HepG2 (cell line): ENCODE measurements around the gene TTN. TPM values are rescaled to one million over a fixed set of nuclear protein-coding genes. Genes with fewer than 3 reads are reported as not detected.
A peak's percentile ranks its signal among the peaks of the same experiment; 100 is the strongest.
"Not testable (repeated sequence)": the region's sequence is repeated elsewhere in the genome, so short reads cannot be mapped to it uniquely, and the experiment has no call there.

Experiments used
- ATAC-seq: fragments of 200-7000 bp; cut with Tn5 transposase; 3 replicates; pipeline ENCODE4 v1.9.1; 2020; ENCODE audit warnings: mild to moderate bottlenecking, moderate library complexity
- BruUV-seq: library from RNA; stranded (reverse); fragments of 400-500 nt; replicated peaks from 2 replicates; lab custom pipeline; 2021; lab: Mats Ljungman, UMichigan
- CTCF ChIA-PET: fragments of 300-600 bp; formaldehyde crosslinking; extraction: SDS; loops from one replicate; lab custom pipeline; 2021; ENCODE audit warnings: low total read pairs, inconsistent platforms, low intra/inter-chr PET ratio; lab: Yijun Ruan, JAX
- POLR2A ChIA-PET: fragments of 350-600 bp; sonication (Branson Sonifier 250); formaldehyde crosslinking; loops from one replicate; lab custom pipeline; 2020; ENCODE audit warnings: antibody characterized with exemption, inconsistent platforms; lab: Yijun Ruan, JAX
- DNase-seq: peaks from one replicate; pipeline ENCODE4 v3.0.0-alpha.2; 2015; ENCODE audit warnings: low spot score
- FAIRE-seq: peaks from 3 replicates; lab custom pipeline; 2011; peaks lifted over from hg19 to GRCh38; lab: Jason Lieb, UNC
- H2AFZ ChIP-seq: one replicate; pipeline ENCODE4 v1.6.1; 2011; ENCODE audit warnings: low read length, inconsistent platforms
- H3K27ac ChIP-seq: fragments of 300-600 bp; 3 replicates; pipeline ENCODE4 v1.8.0; 2011; ENCODE audit warnings: mixed run types, mild to moderate bottlenecking, mixed read lengths, low read length, inconsistent platforms; ENCODE audit not compliant: insufficient read depth; ENCODE audit errors: extremely low read length
- H3K27me3 ChIP-seq, 2 experiments: fragments of 200-600 bp in 1 of 2; 2 replicates in 1 of 2; 3 replicates in 1 of 2; pipeline versions ENCODE4 v1.6.0 to v1.8.0; 2011; ENCODE audit warnings: low read length in 2 of 2, mild to moderate bottlenecking in 2 of 2, moderate library complexity in 2 of 2, inconsistent platforms in 1 of 2; ENCODE audit not compliant: insufficient read depth in 2 of 2, control insufficient read depth in 1 of 2
- H3K36me3 ChIP-seq, 2 experiments: fragments of 200-600 bp in 1 of 2; replicated peaks in 1 of 2; 2 replicates in 1 of 2; 3 replicates in 1 of 2; pipeline versions ENCODE4 v1.5.1 to v1.8.0; 2011; ENCODE audit warnings: low read length in 2 of 2, inconsistent platforms in 1 of 2; ENCODE audit not compliant: insufficient read depth in 2 of 2, control insufficient read depth in 1 of 2
- H3K4me1 ChIP-seq: 2 replicates; pipeline ENCODE4 v1.5.1; 2012; ENCODE audit warnings: low read length, inconsistent platforms; ENCODE audit not compliant: insufficient read depth
- H3K4me2 ChIP-seq: 2 replicates; pipeline ENCODE4 v1.6.0; 2011; ENCODE audit warnings: low read depth, low read length, inconsistent platforms
- H3K4me3 ChIP-seq, 3 experiments: fragments of 200-600 bp in 1 of 3; sonication (generic), shearing (Covaris generic) in 1 of 3; replicated peaks in 1 of 3; 2 replicates each; pipeline ENCODE4 v1.5.1; 2011 to 2016; ENCODE audit warnings: low read length in 3 of 3, inconsistent platforms in 2 of 3, low read depth in 2 of 3, mild to moderate bottlenecking in 2 of 3, control low read depth in 1 of 3, mixed read lengths in 1 of 3; ENCODE audit not compliant: insufficient read depth in 1 of 3
- H3K79me2 ChIP-seq: one replicate; pipeline ENCODE4 v1.6.1; 2011; ENCODE audit warnings: low read length, inconsistent platforms; ENCODE audit not compliant: insufficient read depth
- H3K9ac ChIP-seq: 2 replicates; pipeline ENCODE4 v1.6.0; 2011; ENCODE audit warnings: mild to moderate bottlenecking, low read depth, low read length, inconsistent platforms; ENCODE audit not compliant: insufficient read depth
- H3K9me3 ChIP-seq: 2 replicates; pipeline ENCODE4 v1.5.1; 2012; ENCODE audit warnings: mild to moderate bottlenecking, low read length
- H4K20me1 ChIP-seq: 2 replicates; pipeline ENCODE4 v1.6.0; 2011; ENCODE audit warnings: inconsistent platforms, mild to moderate bottlenecking, low read length, moderate library complexity; ENCODE audit not compliant: insufficient read depth
- GATAD2A ChIP-seq: IDR thresholded peaks from 2 replicates; pipeline ENCODE4 v1.6.1; 2016
- IKZF4 ChIP-seq: sonication (generic); formaldehyde crosslinking; IDR thresholded peaks from 2 replicates; pipeline ENCODE4 v1.5.1; 2020; ENCODE audit warnings: borderline replicate concordance, mild to moderate bottlenecking, low read depth, missing genetic modification reagents; ENCODE audit errors: not compliant biosample characterization
- LBX2 ChIP-seq: sonication (generic); formaldehyde crosslinking; IDR thresholded peaks from 2 replicates; pipeline ENCODE4 v1.5.0; 2020; ENCODE audit warnings: missing genetic modification reagents, mild to moderate bottlenecking, borderline replicate concordance
- NFKB2 ChIP-seq: sonication (generic); formaldehyde crosslinking; IDR thresholded peaks from 2 replicates; pipeline ENCODE4 v1.4.0; 2020; ENCODE audit warnings: missing genetic modification reagents, borderline replicate concordance
- SOX13 ChIP-seq, 3 experiments: fragments of 450-650 bp in 1 of 3; sonication (generic) in 1 of 3; formaldehyde crosslinking in 1 of 3; IDR thresholded peaks in 2 of 3; conservative IDR thresholded peaks in 1 of 3; 2 replicates each; pipeline versions ENCODE4 v1.5.0 to v1.6.1; 2016 to 2020; ENCODE audit warnings: antibody characterized with exemption in 1 of 3, mild to moderate bottlenecking in 1 of 3, missing compliant biosample characterization in 1 of 3, missing genetic modification reagents in 1 of 3, moderate library complexity in 1 of 3
- TFDP2 ChIP-seq: sonication (generic); formaldehyde crosslinking; IDR thresholded peaks from 2 replicates; pipeline ENCODE4 v1.4.0; 2020; ENCODE audit warnings: missing genetic modification reagents
- YEATS4 ChIP-seq: sonication (generic); formaldehyde crosslinking; IDR thresholded peaks from 2 replicates; pipeline ENCODE4 v1.4.0; 2020; ENCODE audit warnings: missing genetic modification reagents, borderline replicate concordance
- ZBTB2 ChIP-seq: sonication (generic); formaldehyde crosslinking; IDR thresholded peaks from 2 replicates; pipeline ENCODE4 v1.8.0; 2022; ENCODE audit warnings: low read depth, missing genetic modification reagents
- ZBTB34 ChIP-seq: sonication (generic); formaldehyde crosslinking; IDR thresholded peaks from 2 replicates; pipeline ENCODE4 v1.8.0; 2022; ENCODE audit warnings: mild to moderate bottlenecking, missing genetic modification reagents
- ZNF251 ChIP-seq: sonication (generic); formaldehyde crosslinking; IDR thresholded peaks from 2 replicates; pipeline ENCODE4 v1.9.0; 2021; ENCODE audit warnings: mild to moderate bottlenecking, missing genetic modification reagents
- ZNF430 ChIP-seq: sonication (generic); formaldehyde crosslinking; IDR thresholded peaks from 2 replicates; pipeline ENCODE4 v1.9.0; 2021; ENCODE audit warnings: mild to moderate bottlenecking, missing genetic modification reagents
- ZNF552 ChIP-seq: sonication (generic); formaldehyde crosslinking; IDR thresholded peaks from 2 replicates; pipeline ENCODE4 v1.9.0; 2022; ENCODE audit warnings: missing genetic modification reagents, mild to moderate bottlenecking, borderline replicate concordance
- WGBS: methylation state at CpG from one replicate; pipeline ENCODE4 v1.1.6; 2017; ENCODE audit warnings: low lambda C conversion rate; 5-methylcytosine and 5-hydroxymethylcytosine counted together
- in situ Hi-C: cut with HindIII; loops from 2 replicates; pipeline ENCODE4 v1.10.0; 2017; ENCODE audit warnings: low pct_unique_long_range_greater_than_20kb; ENCODE audit not compliant: extremely low pct_ligation_motif_present
- intact Hi-C: fragments of 100-400 bp; cut with micrococcal nuclease; formaldehyde crosslinking; loops from one replicate; pipeline ENCODE4 v1.10.0; 2022; ENCODE audit not compliant: unreplicated experiment
- polyA plus RNA-seq, 8 experiments: library from polyadenylated mRNA; depleted of rRNA in 3 of 8; stranded (reverse) in 7 of 8; unstranded in 1 of 8; fragments of >200 nt; fragmentation: Illumina TruSeq in 4 of 8; extraction: Trizol in 4 of 8; gene quantifications; 2 replicates each; pipeline versions ENCODE4 v1.2.1 to v1.2.3, GENCODE V29; 2011 to 2016; ENCODE audit warnings: low read depth in 4 of 8, missing spikeins in 1 of 8, mixed read lengths in 1 of 8; ENCODE audit not compliant: insufficient read depth in 1 of 8
- total RNA-seq, 5 experiments: library from RNA; depleted of rRNA; stranded (reverse); fragments of >200 nt; fragmentation: Illumina TruSeq; extraction: Trizol; gene quantifications; 2 replicates each; pipeline ENCODE4 v1.2.3, GENCODE V29; 2016; ENCODE audit warnings: low read depth in 1 of 5

Gene TTN
- total and polyA plus RNA-seq, 2 of the 13 experiments (the other 11 are each of a cell fraction or from before 2014, with no cell fraction given) = under 0.01 TPM

GRCh38 chr2:178525010-178525409, 282.2 kb downstream of the TTN start:
- in situ Hi-C loops, H3K36me3 ChIP-seq, H3K9ac ChIP-seq, FAIRE-seq, ATAC-seq, H2AFZ ChIP-seq, CTCF ChIA-PET, H3K9me3 ChIP-seq, intact Hi-C loops, H3K27ac ChIP-seq, H3K4me2 ChIP-seq, H3K4me1 ChIP-seq, DNase-seq, H4K20me1 ChIP-seq, H3K27me3 ChIP-seq, POLR2A ChIA-PET, H3K4me3 ChIP-seq, BruUV-seq: not testable (repeated sequence)
- peaks cover 12% of the 10 kb centered on the region for H3K79me2 ChIP-seq
- WGBS = 81% methylated on average over 5 of the region's 5 CpGs

- H2AFZ ChIP-seq = no peak overlapping the region
- TF ChIP-seq IKZF4 (CRISPR knock-in tag) (no peak), ZBTB2 (CRISPR knock-in tag) (no peak), YEATS4 (no peak), NFKB2 (no peak), ZBTB34 (CRISPR knock-in tag) (no peak), ZNF430 (CRISPR knock-in tag) (no peak), SOX13 (IDR thresholded peaks at IDR 0.05) (no peak), SOX13 (CRISPR knock-in tag; conservative IDR thresholded peaks at IDR 0.05 in 1 of 2, IDR thresholded peaks at IDR 0.05 in 1 of 2) (no peak), LBX2 (CRISPR knock-in tag) (no peak), ZNF251 (no peak), TFDP2 (CRISPR knock-in tag) (no peak), GATAD2A (CRISPR knock-in tag) (no peak), ZNF552 (no peak)
These were observed 283.6 kb downstream of the TTN start for GRCh38 chr2:178523596-178524134.

More at GRCh38 chr2:178523596-178524134, 283.6 kb downstream of the TTN start:
- 50% methylated on average over 8 of the region's 8 CpGs for WGBS
- POLR2A ChIA-PET = interaction anchor here (0.7 to 1.1 kb wide), 2 partner anchors 54 to 73 kb away, joined by 3 read pairs; partner anchors contain the start of genes PJVK and PRKRA
- Histone ChIP-seq H4K20me1 (no peaks in the 10 kb centered on the region), H3K4me1 (no peaks in the 10 kb centered on the region), H3K4me3 (peak overlapping the region; percentile 52 to 72 (median 53)), H3K9ac (peak overlapping the region; percentile 60), H3K27ac (peak overlapping the region; percentile 5), H3K9me3 (no peaks in the 10 kb centered on the region), H3K79me2 (peaks cover 12% of the 10 kb centered on the region), H3K36me3 (no peaks in the 10 kb centered on the region), H3K27me3 (no peaks in the 10 kb centered on the region), H3K4me2 (peak overlapping the region; percentile 33)
- no peak for FAIRE-seq
- CTCF ChIA-PET = no interaction called here
- in situ Hi-C loops (no loop called here), intact Hi-C loops (loop anchor here (1.0 to 2.0 kb wide), 2 partner anchors 43 to 73 kb away; partner anchors contain the start of gene PLEKHA3)
- ATAC-seq = peak; percentile 60
- no peak for DNase-seq
- TSS peak; percentile 34 for BruUV-seq
